Dendritic cell treated with granulocyte-macrophage colony-stimulating factor and Interleukin-4, amounts not matched to agents 40 ng/mL and 50 ng/mL, for 4 days (primary cell): ENCODE results near the gene YES1.
"Not testable (repeated sequence)": the region's sequence is repeated elsewhere in the genome, so short reads cannot be mapped to it uniquely, and the experiment has no call there.

Experiments
- H3K27ac Mint-ChIP-seq: one replicate; pipeline ENCODE4 v1.8.0; 2022; ENCODE audit warnings: mild to moderate bottlenecking, mixed read lengths
- H3K27me3 Mint-ChIP-seq: one replicate; pipeline ENCODE4 v1.8.0; 2022; ENCODE audit warnings: mild to moderate bottlenecking, mixed read lengths
- H3K36me3 Mint-ChIP-seq: one replicate; pipeline ENCODE4 v1.8.0; 2022; ENCODE audit warnings: low read depth, mixed read lengths
- H3K4me1 Mint-ChIP-seq: one replicate; pipeline ENCODE4 v1.8.0; 2022; ENCODE audit warnings: low read depth, mixed read lengths
- H3K4me3 Mint-ChIP-seq: one replicate; pipeline ENCODE4 v1.8.0; 2022; ENCODE audit warnings: mild to moderate bottlenecking, moderate library complexity, mixed read lengths
- H3K9me3 Mint-ChIP-seq: one replicate; pipeline ENCODE4 v1.8.0; 2022; ENCODE audit warnings: mixed read lengths
- intact Hi-C: fragments of 100-400 bp; cut with micrococcal nuclease; formaldehyde crosslinking; loops from one replicate; pipeline ENCODE4 v1.15.0; 2022

Gene YES1

DNA sequence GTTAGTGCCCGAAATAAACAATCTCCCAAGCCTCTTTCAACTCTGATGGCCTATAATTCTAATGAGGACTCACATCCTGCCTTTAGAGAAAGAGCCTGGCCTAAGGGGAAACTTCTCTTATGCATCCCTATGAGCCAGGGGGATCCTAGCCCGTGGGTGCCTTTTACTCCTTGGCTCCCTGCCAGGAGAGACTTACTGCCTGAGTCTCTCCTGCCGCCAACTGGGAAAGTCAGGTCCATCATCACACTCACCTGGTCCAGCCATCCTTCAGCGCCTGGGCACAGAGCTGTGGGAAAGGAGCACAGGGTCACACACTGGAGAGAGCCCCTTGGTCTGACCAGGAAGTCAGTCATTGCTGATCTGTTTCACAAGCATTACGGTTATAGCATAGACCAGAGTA lies 123.7 kb downstream of the YES1 start:
- Mint-ChIP-seq H3K27ac (no peak overlapping the region), H3K4me1 (no peaks in the 10 kb centered on the region), H3K4me3 (no peak overlapping the region), H3K27me3 (no peaks in the 10 kb centered on the region), H3K36me3 (peaks cover 78% of the 10 kb centered on the region), H3K9me3 (no peaks in the 10 kb centered on the region)
- intact Hi-C loops = no loop called here

DNA sequence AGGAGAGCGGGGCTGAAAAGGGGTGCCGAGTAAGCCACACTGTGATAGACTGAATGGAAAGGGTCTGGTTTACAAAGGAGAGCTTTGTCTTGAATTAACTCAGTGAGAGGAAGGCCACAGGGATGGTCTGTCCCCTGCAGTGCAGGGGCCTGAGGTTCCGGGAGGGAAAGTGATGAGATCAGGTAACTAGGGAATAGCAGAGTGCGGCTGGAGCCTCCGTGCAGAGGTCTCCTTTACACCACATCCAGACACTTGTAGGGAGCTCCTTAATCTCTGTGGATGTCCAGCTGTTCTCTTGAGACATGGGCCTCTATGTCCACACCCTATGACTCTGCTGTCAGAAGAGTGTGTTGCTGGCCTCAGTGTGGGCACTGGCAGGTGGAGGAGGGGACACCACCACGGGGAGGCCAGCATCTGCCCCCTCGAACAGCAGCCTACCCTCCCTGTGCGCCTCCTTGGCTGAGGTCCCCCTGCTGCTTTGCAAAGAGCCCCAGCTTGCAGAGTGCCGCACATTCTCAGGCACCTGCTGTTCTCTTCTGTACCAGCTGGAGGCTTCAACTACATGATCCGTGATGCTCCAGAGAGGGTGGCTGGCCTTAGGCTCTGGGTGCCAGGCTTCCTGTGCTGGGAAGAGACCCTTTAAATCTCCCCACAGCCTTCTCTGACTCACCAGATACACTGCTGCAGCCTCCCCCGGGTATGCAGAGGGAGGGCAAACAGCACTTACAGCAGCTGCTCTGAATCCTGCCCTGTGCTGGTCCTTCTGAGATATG lies 125.5 kb downstream of the YES1 start:
- Mint-ChIP-seq H3K9me3 (no peaks in the 10 kb centered on the region), H3K27me3 (no peaks in the 10 kb centered on the region), H3K36me3 (peaks cover 80% of the 10 kb centered on the region), H3K4me3 (no peak overlapping the region), H3K27ac (no peak overlapping the region), H3K4me1 (no peaks in the 10 kb centered on the region)
- intact Hi-C loops = no loop called here

DNA sequence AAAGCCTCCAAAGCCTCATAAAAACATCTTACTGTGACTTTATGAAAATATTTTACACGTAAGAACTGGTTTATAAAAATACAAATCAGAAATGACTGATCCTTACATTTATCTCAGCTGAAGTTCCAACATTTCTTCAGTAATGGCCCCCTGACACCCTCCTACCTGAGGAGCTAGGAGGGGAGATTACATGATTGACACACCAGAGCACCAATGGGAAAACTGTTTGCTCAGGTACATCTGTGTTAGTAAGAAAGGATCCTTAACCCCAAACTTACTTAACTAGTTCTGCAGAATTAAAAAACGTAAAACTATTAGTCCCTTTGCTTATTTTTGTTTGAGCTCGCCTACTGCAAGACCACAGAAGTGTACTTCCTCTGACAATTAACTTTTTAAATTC lies 126.6 kb downstream of the YES1 start:
- Mint-ChIP-seq H3K9me3 (no peaks in the 10 kb centered on the region), H3K4me1 (no peaks in the 10 kb centered on the region), H3K4me3 (no peak overlapping the region), H3K27ac (no peak overlapping the region), H3K36me3 (peaks cover 83% of the 10 kb centered on the region), H3K27me3 (no peaks in the 10 kb centered on the region)
- intact Hi-C loops = no loop called here

DNA sequence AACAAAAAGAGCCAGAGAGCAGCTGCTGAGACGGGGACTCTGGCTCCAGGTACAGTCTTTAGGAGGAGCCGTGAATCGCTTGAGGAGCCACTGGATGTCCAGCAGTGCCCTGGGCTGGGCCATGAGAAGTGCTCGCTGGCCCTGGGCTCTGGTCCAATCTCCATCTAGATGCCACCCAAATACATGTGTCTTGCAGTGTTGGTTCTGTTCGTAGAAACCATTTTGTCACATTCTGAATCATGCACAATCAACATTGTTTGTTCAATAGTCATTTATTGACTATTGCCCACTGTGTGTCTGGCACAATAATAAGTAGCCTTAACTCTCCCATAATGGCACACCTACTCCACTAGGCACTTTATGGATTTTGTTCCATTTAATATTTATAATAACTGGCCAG lies 128.5 kb downstream of the YES1 start:
- Mint-ChIP-seq H3K4me1 (no peaks in the 10 kb centered on the region), H3K27me3 (no peaks in the 10 kb centered on the region), H3K36me3 (peaks cover 83% of the 10 kb centered on the region), H3K9me3 (no peaks in the 10 kb centered on the region), H3K4me3 (no peak overlapping the region), H3K27ac (no peak overlapping the region)
- intact Hi-C loops = no loop called here

DNA sequence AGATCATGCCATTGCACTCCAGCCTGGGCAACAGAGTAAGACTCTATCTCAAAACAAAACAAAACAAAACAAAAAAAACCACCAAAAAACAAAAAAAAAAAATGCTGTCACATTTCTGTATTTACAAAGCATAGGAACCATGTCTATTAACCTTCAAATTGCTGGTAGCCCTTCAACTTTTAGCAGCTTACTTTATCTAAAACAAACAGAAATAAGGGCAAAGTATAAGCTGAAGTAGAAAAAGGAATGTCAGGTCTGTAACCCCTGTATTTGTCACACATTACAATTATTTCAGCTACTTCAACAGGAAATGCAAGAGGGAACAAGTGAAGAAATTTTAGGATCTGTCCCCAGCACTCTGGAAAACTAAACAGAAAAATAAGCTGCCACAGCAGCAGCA lies 129.2 kb downstream of the YES1 start:
- intact Hi-C loops = no loop called here
- Mint-ChIP-seq H3K4me1 (no peaks in the 10 kb centered on the region), H3K9me3 (no peaks in the 10 kb centered on the region), H3K4me3 (no peak overlapping the region), H3K27me3 (no peaks in the 10 kb centered on the region), H3K36me3 (peaks cover 89% of the 10 kb centered on the region), H3K27ac (no peak overlapping the region)

DNA sequence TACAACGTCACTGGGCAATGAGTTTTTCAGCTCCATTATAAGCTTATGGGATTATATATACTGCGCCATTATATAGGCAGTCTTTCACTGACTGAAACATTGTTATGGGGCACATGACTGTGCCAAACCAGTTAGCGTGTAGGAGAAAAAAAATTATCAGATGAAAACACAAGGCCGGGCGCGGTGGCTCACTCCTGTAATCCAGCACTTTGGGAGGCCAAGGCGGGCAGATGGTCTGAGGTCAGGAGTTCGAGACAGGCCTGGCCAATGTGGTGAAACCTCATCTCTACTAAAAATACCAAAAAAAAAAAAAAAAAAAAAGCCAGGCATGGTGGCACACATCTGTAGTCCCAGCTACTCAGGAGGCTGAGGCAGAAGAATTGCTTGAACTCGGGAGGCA lies 129.6 kb downstream of the YES1 start:
- H3K27me3 Mint-ChIP-seq, H3K4me3 Mint-ChIP-seq, intact Hi-C loops, H3K9me3 Mint-ChIP-seq, H3K27ac Mint-ChIP-seq, H3K4me1 Mint-ChIP-seq: not testable (repeated sequence)
- H3K36me3 Mint-ChIP-seq = peaks cover 87% of the 10 kb centered on the region

DNA sequence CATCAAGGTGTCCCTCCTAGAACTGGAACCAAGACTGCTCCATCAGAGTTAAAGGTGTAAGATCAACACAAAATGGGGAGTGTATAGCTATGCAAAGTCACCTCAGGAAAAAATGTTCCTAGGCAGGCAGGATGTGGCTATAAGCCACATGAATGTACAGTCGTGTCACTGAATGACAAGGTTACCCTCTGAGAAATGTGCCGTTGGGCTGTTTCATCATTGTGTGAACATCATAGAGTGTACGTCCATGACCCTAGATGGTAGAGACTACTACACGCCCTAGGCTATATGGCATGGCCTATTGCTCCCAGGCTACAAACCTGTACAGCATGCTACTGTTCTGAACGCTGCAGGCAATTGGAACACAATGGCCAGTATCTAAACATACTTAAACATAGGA lies 130.1 kb downstream of the YES1 start:
- no peaks in the 10 kb centered on the region for H3K9me3 Mint-ChIP-seq
- intact Hi-C loops = no loop called here
- H3K27me3 Mint-ChIP-seq = no peaks in the 10 kb centered on the region
- H3K4me3 Mint-ChIP-seq = no peak overlapping the region
- no peak overlapping the region for H3K27ac Mint-ChIP-seq
- peaks cover 87% of the 10 kb centered on the region for H3K36me3 Mint-ChIP-seq
- H3K4me1 Mint-ChIP-seq = no peaks in the 10 kb centered on the region

DNA sequence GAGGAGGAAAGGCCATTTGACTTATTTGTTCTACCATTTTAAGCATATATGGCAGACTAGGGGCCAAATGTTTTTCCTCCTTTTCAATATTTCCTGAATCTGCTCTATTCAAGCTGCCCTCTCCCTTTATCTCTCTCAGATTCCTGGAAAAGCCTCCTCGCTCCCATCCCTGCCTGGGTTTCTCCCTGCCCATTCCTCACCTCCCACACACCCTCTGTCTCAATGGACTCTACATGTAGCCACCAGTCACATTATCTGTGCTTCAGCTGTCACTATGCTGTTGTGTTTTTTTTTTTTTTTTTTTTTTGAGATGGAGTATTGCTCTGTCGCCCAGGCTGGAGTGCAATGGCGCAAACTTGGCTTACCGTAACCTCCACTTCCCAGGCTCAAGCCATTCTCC lies 131.7 kb downstream of the YES1 start:
- H3K27me3 Mint-ChIP-seq = no peaks in the 10 kb centered on the region
- H3K36me3 Mint-ChIP-seq = peaks cover 93% of the 10 kb centered on the region
- no peaks in the 10 kb centered on the region for H3K9me3 Mint-ChIP-seq
- no peak overlapping the region for H3K27ac Mint-ChIP-seq
- intact Hi-C loops = no loop called here
- H3K4me1 Mint-ChIP-seq = no peaks in the 10 kb centered on the region
- no peak overlapping the region for H3K4me3 Mint-ChIP-seq

DNA sequence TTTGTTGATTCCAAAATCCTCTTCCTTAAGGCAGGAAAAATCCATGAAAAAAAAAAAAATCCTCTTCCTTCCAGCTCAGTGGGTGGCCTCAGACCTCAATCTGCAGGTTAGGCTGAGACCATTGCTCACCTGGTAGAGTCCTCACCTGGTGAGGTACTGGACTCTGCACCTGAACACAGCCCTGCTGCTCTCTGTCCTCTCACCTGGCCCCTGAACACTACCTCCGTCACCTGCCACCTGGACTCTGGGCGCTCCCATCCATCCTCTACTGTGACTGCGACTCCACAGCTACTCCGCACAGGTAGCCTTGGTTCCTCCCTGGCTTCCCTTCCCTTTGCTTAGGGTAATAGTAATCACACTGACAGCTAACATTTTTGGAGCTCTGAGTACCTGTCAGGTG lies 132.5 kb downstream of the YES1 start:
- no peaks in the 10 kb centered on the region for H3K27me3 Mint-ChIP-seq
- no peaks in the 10 kb centered on the region for H3K9me3 Mint-ChIP-seq
- no peaks in the 10 kb centered on the region for H3K4me1 Mint-ChIP-seq
- H3K27ac Mint-ChIP-seq = no peak overlapping the region
- peaks cover 91% of the 10 kb centered on the region for H3K36me3 Mint-ChIP-seq
- intact Hi-C loops = no loop called here
- H3K4me3 Mint-ChIP-seq = no peak overlapping the region

DNA sequence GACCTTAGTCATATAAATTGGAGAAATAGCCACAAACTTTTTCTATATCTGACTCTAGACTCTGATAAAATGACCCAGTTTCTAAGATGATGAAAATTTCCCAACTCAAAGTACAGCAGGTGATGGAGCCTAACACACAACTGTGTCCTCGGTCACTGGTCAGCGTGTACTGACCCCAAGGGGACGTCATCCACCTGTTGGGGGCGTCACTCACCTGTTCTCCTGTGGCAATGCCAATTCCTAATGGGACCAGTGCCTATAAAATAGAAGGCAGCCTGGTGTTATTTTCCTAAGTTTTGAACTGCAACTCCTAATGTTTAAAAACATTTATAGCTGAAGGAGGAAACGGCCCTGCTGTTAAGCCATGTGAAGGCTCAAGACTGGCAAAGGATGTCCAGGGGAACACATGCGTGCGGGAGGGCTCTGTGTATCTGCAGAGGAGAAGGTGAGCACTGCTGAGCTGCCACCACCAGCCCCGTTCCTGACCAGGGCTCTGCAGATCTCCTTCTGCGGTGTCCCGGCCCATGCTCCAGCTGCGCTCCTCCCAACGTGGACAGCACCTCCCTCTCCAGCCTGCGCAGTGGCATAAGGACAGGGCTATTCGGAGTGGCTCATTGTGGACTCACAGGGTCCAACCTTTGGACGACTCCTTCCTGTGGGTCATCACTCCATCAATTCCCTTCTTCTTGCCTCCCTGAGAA lies 133.4 kb downstream of the YES1 start:
- intact Hi-C loops = no loop called here
- no peaks in the 10 kb centered on the region for H3K27me3 Mint-ChIP-seq
- no peaks in the 10 kb centered on the region for H3K4me1 Mint-ChIP-seq
- H3K4me3 Mint-ChIP-seq = no peak overlapping the region
- H3K27ac Mint-ChIP-seq = no peak overlapping the region
- peaks cover 83% of the 10 kb centered on the region for H3K36me3 Mint-ChIP-seq
- no peaks in the 10 kb centered on the region for H3K9me3 Mint-ChIP-seq

DNA sequence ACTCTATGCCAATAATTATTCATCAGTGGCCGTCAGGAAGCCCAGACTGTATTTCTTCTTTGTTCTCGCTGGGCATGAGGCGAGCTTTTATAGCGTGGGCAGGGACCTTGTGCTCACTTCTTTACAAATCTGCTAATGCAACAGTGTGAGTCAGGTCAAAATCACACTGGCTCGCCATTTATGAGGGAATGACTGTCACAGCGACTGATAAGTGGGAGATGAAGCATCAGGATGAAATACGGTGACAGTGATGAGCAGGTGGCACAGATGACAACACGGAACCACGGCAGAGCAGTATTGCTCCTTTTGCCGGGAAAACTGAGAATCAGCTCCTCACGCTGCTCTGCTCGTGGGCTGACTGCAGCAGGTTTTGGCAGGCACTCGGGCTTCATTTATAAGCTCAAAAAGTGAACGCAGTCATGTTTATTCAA lies 134.1 kb downstream of the YES1 start:
- Mint-ChIP-seq H3K36me3 (peaks cover 78% of the 10 kb centered on the region), H3K4me1 (no peaks in the 10 kb centered on the region), H3K9me3 (no peaks in the 10 kb centered on the region), H3K27me3 (no peaks in the 10 kb centered on the region), H3K27ac (no peak overlapping the region), H3K4me3 (no peak overlapping the region)
- intact Hi-C loops = no loop called here

DNA sequence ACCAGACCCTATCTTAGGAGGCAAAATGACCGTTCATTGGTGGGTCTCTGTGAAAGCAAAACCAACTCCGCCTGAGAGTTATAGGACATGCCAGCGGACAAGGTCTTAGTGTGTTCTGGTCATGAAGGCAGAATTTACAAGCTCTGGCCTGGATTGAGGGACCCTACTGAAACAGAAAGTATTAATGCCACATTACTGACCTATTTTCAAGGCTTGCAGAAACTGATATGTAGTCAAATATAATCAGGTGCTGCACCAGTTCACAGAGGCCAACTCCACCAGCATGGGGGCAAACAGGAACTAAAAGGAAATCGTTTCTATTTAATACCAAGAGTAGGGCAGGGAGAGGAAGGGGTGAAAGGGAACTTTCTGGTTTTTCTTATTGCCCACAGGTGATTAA lies 134.9 kb downstream of the YES1 start:
- Mint-ChIP-seq H3K9me3 (no peaks in the 10 kb centered on the region), H3K4me3 (no peak overlapping the region), H3K27me3 (no peaks in the 10 kb centered on the region), H3K36me3 (peaks cover 78% of the 10 kb centered on the region), H3K4me1 (no peaks in the 10 kb centered on the region), H3K27ac (no peak overlapping the region)
- intact Hi-C loops = no loop called here

DNA sequence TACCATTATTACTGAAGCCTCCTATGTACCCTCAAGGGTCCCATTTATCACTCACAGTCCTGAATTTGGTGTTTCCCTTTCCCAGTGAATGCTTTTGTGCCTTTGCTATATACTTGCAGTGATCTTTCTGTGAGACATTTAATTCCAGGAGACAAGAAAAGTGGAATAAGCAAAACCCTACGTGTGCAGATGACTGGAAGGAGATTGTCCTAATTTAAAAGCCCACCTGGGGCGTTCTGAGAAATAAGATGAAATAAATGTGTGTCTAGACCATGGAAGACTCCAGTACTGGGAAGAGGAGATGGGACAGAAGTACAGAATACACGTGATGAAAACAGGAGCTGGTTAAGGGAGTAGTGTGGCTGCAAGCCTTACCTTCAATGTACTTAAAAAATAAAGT lies 135.3 kb downstream of the YES1 start:
- no peak overlapping the region for H3K27ac Mint-ChIP-seq
- intact Hi-C loops = no loop called here
- H3K36me3 Mint-ChIP-seq = peaks cover 75% of the 10 kb centered on the region
- H3K9me3 Mint-ChIP-seq = no peaks in the 10 kb centered on the region
- H3K4me1 Mint-ChIP-seq = no peaks in the 10 kb centered on the region
- H3K4me3 Mint-ChIP-seq = no peak overlapping the region
- no peaks in the 10 kb centered on the region for H3K27me3 Mint-ChIP-seq

DNA sequence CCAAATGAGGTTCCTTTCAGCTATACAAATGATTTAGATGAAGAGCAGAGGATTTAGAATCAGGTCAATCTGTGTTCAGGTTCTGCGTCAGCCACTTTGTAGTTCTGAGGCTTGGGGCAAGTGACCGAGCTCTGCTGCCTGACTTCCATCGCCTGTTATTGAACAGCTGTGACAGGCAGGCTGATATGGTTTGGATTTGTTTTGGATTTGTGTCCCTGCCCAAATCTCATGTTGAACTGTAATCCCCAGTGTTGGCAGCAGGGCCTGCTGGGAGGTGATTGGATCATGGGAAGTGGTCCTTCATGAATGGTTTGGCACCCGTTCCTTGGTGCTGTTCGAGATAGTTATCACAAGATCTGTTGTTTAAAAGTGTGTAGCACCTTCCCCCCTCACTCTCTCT lies 136.0 kb downstream of the YES1 start:
- H3K36me3 Mint-ChIP-seq = peaks cover 74% of the 10 kb centered on the region
- no peaks in the 10 kb centered on the region for H3K4me1 Mint-ChIP-seq
- no peak overlapping the region for H3K4me3 Mint-ChIP-seq
- H3K27me3 Mint-ChIP-seq = no peaks in the 10 kb centered on the region
- intact Hi-C loops = no loop called here
- H3K27ac Mint-ChIP-seq = no peak overlapping the region
- H3K9me3 Mint-ChIP-seq = no peaks in the 10 kb centered on the region

DNA sequence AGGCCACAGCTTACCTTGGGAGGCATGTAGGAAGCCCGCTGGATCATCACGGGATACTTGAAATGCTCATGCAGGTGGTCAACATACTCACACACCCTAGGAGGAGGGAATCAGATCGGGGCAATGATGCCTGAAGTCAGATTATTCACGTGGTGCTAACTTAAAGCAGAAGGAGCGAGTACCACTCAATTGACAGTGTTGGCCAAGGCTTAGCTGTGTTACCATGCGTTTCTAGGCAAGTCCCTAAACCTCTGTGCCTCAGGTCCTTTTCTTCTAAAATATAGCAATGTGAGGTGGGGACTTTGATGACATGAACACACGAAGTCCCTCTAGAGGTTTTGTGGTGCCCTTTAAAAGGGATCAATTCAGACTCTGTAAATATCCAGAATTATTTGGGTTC lies 136.7 kb downstream of the YES1 start:
- Mint-ChIP-seq H3K4me3 (no peak overlapping the region), H3K27me3 (no peaks in the 10 kb centered on the region), H3K9me3 (no peaks in the 10 kb centered on the region), H3K36me3 (peaks cover 72% of the 10 kb centered on the region), H3K27ac (no peak overlapping the region), H3K4me1 (no peaks in the 10 kb centered on the region)
- intact Hi-C loops = no loop called here
